Measurements from ENCODE around the gene IFNLR1. TPM values are rescaled to one million over a fixed set of nuclear protein-coding genes. Genes with fewer than 3 reads are reported as not detected.

Gene IFNLR1
- total and polyA plus RNA-seq, 2 donors from 2014 or later: 1.6 to 4.8 TPM

DNA sequence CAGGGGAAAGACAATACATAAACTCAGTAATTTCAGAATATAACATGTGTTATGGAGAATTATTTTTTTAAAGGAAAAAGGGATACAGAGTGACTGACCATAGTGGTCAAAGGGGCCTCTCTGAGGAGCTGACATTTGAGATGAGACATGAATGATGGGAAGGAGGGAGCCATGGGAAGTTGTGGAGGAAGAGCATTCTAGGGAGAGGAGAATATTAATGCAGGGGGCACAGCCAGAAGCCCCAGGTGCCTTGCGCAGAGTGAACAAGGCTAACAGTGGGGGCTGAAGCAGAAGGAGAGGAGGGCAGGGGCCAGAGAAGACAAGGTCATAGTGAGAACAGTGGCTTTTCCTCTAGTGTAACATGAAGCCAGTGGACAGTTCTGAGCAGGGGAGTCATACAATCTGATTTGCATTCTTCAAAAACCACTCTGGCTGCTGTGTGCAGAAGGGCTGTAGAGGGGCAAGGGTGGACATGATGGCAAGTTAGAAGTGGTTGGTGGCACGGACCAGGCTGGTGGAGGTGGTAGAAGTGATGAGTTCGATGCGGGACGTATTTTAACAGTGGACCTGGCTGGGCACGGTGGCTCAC, 28.2 kb upstream of the IFNLR1 start:
- H3K36me3 ChIP-seq (ENCODE audit: control insufficient read depth in 2 of 3, insufficient read depth in 3 of 3, low read length in 3 of 3): no peaks in the 10 kb centered on the region
- TF ChIP-seq, protein P1, sequence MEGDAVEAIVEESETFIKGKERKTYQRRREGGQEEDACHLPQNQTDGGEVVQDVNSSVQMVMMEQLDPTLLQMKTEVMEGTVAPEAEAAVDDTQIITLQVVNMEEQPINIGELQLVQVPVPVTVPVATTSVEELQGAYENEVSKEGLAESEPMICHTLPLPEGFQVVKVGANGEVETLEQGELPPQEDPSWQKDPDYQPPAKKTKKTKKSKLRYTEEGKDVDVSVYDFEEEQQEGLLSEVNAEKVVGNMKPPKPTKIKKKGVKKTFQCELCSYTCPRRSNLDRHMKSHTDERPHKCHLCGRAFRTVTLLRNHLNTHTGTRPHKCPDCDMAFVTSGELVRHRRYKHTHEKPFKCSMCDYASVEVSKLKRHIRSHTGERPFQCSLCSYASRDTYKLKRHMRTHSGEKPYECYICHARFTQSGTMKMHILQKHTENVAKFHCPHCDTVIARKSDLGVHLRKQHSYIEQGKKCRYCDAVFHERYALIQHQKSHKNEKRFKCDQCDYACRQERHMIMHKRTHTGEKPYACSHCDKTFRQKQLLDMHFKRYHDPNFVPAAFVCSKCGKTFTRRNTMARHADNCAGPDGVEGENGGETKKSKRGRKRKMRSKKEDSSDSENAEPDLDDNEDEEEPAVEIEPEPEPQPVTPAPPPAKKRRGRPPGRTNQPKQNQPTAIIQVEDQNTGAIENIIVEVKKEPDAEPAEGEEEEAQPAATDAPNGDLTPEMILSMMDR (IDR thresholded peaks at IDR 0.05; ENCODE audit: borderline replicate concordance, extremely low read depth, insufficient read depth): no peak
- H3K27me3 ChIP-seq (ENCODE audit: control insufficient read depth, insufficient read depth, low read length): no peaks in the 10 kb centered on the region
- H3K4me1 ChIP-seq (ENCODE audit: control insufficient read depth in 2 of 3, insufficient read depth in 2 of 3, low read depth in 1 of 3, low read length in 3 of 3): no peaks in the 10 kb centered on the region
- intact Hi-C loops (cut with DNase I): no loop called here
- DNase-seq: no peak
- H3K9me3 ChIP-seq (ENCODE audit: control insufficient read depth in 2 of 3, insufficient read depth in 1 of 3, low read length in 3 of 3): peaks cover 0 to 3% (median 0%) of the 10 kb centered on the region in 3 donors
- H3K4me3 ChIP-seq (ENCODE audit: low read length in 3 of 3): no peak overlapping the region
- no peak for FAIRE-seq
- no peak overlapping the region for H3K9ac ChIP-seq (ENCODE audit: low read length in 3 of 3)
- no peak overlapping the region for H3K27ac ChIP-seq (ENCODE audit: low read depth in 2 of 2, low read length in 2 of 2)

DNA sequence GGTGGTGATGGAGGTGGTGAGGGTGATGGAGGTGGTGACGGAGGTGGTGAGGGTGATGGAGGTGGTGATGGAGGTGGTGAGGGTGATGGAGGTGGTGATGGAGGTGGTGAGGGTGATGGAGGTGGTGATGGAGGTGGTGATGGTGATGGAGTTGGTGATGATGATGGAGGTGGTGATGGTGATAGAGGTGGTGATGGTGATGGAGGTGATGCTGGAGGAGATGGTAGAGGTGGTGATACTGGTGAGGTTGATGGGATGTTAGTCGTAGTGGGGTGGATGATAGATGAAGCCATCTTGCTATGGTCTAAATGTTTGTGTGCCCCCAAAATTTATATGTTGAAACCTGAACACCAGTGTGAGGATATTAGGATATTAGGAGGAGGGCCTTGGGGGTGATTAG, 25.3 kb upstream of the IFNLR1 start:
- intact Hi-C loops (cut with DNase I): no loop called here
- H3K9me3 ChIP-seq (ENCODE audit: control insufficient read depth in 2 of 3, insufficient read depth in 1 of 3, low read length in 3 of 3): peaks cover 0 to 3% (median 0%) of the 10 kb centered on the region in 3 donors
- H3K4me3 ChIP-seq (ENCODE audit: low read length in 3 of 3): no peak overlapping the region
- no peaks in the 10 kb centered on the region for H3K27me3 ChIP-seq (ENCODE audit: control insufficient read depth, insufficient read depth, low read length)
- H3K36me3 ChIP-seq (ENCODE audit: control insufficient read depth in 2 of 3, insufficient read depth in 3 of 3, low read length in 3 of 3): no peaks in the 10 kb centered on the region
- DNase-seq (no peak), FAIRE-seq (no peak)
- no peaks in the 10 kb centered on the region for H3K4me1 ChIP-seq (ENCODE audit: control insufficient read depth in 2 of 3, insufficient read depth in 2 of 3, low read depth in 1 of 3, low read length in 3 of 3)
- TF ChIP-seq, protein P1 (IDR thresholded peaks at IDR 0.05; ENCODE audit: borderline replicate concordance, extremely low read depth, insufficient read depth): no peak
- no peak overlapping the region for H3K27ac ChIP-seq (ENCODE audit: low read depth in 2 of 2, low read length in 2 of 2)
- H3K9ac ChIP-seq (ENCODE audit: low read length in 3 of 3): no peak overlapping the region

DNA sequence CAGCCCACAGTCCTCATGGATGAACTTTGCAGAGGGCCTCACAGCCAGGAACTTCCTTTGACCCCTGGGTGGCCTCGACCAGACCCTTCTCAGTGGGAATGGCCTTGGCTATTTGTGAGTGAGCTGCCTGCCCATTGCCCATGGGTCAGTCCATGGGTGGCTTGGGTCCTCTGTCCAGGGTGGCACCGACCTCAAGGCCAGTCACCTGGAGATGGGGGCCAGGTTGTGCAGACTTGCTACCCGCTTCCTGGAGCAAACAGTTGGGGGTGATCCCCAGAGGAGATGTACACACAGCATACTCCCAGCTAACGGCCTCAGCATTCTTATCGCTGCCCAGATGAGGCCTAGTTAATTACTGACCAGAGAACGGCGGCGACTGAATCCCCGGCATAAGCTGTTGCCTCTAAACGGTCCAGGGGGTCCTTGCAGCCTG, 23.1 kb upstream of the IFNLR1 start:
- Histone ChIP-seq H3K36me3 (ENCODE audit: control insufficient read depth in 2 of 3, insufficient read depth in 3 of 3, low read length in 3 of 3) (no peaks in the 10 kb centered on the region), H3K9ac (ENCODE audit: low read length in 3 of 3) (no peak overlapping the region), H3K4me1 (ENCODE audit: control insufficient read depth in 2 of 3, insufficient read depth in 2 of 3, low read depth in 1 of 3, low read length in 3 of 3) (no peaks in the 10 kb centered on the region), H3K4me3 (ENCODE audit: low read length in 3 of 3) (no peak overlapping the region), H3K27ac (ENCODE audit: low read depth in 2 of 2, low read length in 2 of 2) (no peak overlapping the region), H3K9me3 (ENCODE audit: control insufficient read depth in 2 of 3, insufficient read depth in 1 of 3, low read length in 3 of 3) (peaks cover 0 to 3% (median 0%) of the 10 kb centered on the region in 3 donors), H3K27me3 (ENCODE audit: control insufficient read depth, insufficient read depth, low read length) (no peaks in the 10 kb centered on the region)
- FAIRE-seq: no peak
- TF ChIP-seq, protein P1 (IDR thresholded peaks at IDR 0.05; ENCODE audit: borderline replicate concordance, extremely low read depth, insufficient read depth): no peak
- intact Hi-C loops (cut with DNase I): no loop called here
- DNase-seq: no peak

DNA sequence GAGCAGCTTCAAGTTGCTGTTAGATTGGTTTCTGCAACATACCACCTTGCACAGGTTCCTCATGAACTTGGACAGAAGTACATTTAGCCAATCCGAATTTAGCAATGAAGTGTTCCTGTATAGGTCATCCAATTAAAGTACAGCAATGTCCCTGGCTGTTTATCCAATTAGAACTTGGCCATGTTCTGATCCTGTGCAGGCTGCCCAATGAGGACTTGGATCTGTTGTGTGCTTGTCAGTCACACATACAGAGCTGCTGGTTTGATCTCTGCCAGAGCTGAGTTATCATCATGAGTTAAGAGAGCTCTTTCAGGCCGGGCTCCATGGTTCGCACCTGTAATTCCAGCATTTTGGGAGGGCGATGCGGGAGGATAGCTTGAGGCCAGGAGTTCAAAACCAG, 22.0 kb upstream of the IFNLR1 start:
- peaks cover 0 to 3% (median 0%) of the 10 kb centered on the region in 3 donors for H3K9me3 ChIP-seq (ENCODE audit: control insufficient read depth in 2 of 3, insufficient read depth in 1 of 3, low read length in 3 of 3)
- DNase-seq (no peak), FAIRE-seq (no peak)
- no peak overlapping the region for H3K9ac ChIP-seq (ENCODE audit: low read length in 3 of 3)
- TF ChIP-seq, protein P1 (IDR thresholded peaks at IDR 0.05; ENCODE audit: borderline replicate concordance, extremely low read depth, insufficient read depth): no peak
- no peak overlapping the region for H3K4me3 ChIP-seq (ENCODE audit: low read length in 3 of 3)
- H3K36me3 ChIP-seq (ENCODE audit: control insufficient read depth in 2 of 3, insufficient read depth in 3 of 3, low read length in 3 of 3): no peaks in the 10 kb centered on the region
- no peaks in the 10 kb centered on the region for H3K4me1 ChIP-seq (ENCODE audit: control insufficient read depth in 2 of 3, insufficient read depth in 2 of 3, low read depth in 1 of 3, low read length in 3 of 3)
- H3K27ac ChIP-seq (ENCODE audit: low read depth in 2 of 2, low read length in 2 of 2): no peak overlapping the region
- H3K27me3 ChIP-seq (ENCODE audit: control insufficient read depth, insufficient read depth, low read length): no peaks in the 10 kb centered on the region
- intact Hi-C loops (cut with DNase I): loop anchor here (5.0 kb wide), 1 partner anchor 178 kb away; no protein-coding TSS in a partner anchor
